NCI-H460 (cell line): Measurements from ENCODE around the gene ZNF670. TPM values are rescaled to one million over a fixed set of nuclear protein-coding genes. Genes with fewer than 3 reads are reported as not detected.
A peak's percentile ranks its signal among the peaks of the same experiment; 100 is the strongest.
"Not testable (repeated sequence)": the region's sequence is repeated elsewhere in the genome, so short reads cannot be mapped to it uniquely, and the experiment has no call there.

Source experiments
- DNase-seq: peaks from one replicate; pipeline ENCODE4 v3.0.0-alpha.2; 2016; ENCODE audit warnings: low read depth; ENCODE audit errors: extremely low read depth
- polyA plus RNA-seq: library from polyadenylated mRNA; depleted of rRNA; stranded (reverse); fragments of >200 nt; gene quantifications from 2 replicates; pipeline ENCODE4 v1.2.3, GENCODE V29; 2014; cell fraction: nucleus; rRNA removed
- total RNA-seq: library from RNA; depleted of rRNA; stranded (reverse); fragments of >200 nt; shearing (Covaris generic); gene quantifications from 2 replicates; pipeline ENCODE4 v1.2.3, GENCODE V29; 2014; rRNA removed

The ZNF670 gene
- 8.0 and 8.1 TPM in 2 replicates for total RNA-seq
- polyA plus RNA-seq = 3.2 and 5.1 TPM in 2 replicates

GRCh38 chr1:247078258-247079140 is at the start of gene ZNF670:
Gene ZNF670 (minus strand): TSS chr1:247078811. CDS start chr1:247078596, 215 bp downstream.
- peak; percentile 96 for DNase-seq

DNA sequence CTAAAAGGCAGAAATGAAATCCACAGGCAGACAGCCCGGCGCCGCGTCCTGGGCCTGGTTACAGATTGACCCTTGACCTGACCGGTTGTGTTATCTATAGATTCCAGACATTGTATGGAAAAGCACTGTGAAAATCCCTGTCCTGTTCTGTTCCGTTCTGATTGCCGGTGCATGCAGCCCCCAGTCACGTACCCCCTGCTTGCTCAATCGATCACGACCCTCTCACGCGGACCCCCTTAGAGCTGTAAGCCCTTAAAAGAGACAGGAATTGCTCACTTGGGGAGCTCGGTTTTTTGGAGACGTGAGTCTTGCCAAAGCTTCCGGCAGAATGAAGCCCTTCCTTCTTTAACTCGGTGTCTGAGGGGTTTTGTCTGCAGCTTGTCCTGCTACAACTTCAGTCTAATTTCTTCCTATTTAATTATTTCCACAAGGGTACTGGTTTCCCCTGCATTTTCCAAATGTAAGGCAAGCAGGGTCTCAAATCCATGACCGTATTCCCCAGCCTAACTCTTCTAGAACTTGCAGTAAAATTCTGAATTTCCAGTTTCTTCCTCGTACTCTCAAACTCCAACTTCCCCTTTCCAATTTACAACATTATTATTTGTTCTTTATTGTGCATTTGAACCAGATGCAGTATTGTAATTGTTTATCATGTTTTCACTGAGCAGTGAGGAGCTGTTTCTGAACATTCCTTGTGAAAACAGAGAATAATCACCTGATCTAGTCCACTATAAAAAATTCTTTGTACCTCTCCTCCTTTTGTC is 49.1 kb upstream of the ZNF670 start:
- not testable (repeated sequence) for DNase-seq

DNA sequence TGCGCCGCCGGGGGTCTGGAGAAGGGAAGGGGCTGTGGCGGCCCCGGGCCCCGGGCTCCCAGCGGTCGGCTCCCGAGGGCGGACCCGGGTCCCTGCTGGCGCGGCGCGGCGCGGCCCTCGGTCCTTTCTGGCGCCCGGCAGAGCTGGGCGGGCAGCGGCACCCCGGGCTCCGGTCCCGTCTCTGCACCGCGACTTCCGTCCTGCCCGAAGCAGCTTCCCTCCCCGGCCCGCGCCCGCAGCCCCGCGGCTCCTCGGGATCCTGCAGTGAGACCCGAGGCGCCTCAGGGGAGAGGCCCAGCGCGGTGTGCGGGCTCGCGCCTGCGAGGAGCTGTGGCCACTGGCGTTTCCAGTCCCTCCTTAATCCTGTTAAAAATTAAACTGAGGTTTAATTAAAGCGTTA is 48.0 kb upstream of the ZNF670 start:
- not testable (repeated sequence) for DNase-seq

- not testable (repeated sequence) for DNase-seq
Measured at GRCh38 chr1:247126166-247126565, 47.6 kb upstream of the ZNF670 start.

- no peak for DNase-seq
Measured at GRCh38 chr1:247121382-247121781, 42.8 kb upstream of the ZNF670 start.

DNA sequence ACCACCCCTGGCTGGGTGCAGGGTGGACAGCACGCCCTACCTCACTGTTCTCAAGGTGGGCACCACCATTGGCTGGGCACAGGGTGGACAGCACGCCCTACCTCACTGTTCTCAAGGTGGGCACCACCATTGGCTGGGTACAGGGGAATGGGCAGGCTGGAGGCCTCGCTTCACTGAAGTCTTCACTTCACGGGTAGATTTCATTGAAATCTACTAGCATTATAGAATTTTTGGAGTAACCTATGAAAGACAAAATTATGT is 41.7 kb upstream of the ZNF670 start:
- not testable (repeated sequence) for DNase-seq

DNA sequence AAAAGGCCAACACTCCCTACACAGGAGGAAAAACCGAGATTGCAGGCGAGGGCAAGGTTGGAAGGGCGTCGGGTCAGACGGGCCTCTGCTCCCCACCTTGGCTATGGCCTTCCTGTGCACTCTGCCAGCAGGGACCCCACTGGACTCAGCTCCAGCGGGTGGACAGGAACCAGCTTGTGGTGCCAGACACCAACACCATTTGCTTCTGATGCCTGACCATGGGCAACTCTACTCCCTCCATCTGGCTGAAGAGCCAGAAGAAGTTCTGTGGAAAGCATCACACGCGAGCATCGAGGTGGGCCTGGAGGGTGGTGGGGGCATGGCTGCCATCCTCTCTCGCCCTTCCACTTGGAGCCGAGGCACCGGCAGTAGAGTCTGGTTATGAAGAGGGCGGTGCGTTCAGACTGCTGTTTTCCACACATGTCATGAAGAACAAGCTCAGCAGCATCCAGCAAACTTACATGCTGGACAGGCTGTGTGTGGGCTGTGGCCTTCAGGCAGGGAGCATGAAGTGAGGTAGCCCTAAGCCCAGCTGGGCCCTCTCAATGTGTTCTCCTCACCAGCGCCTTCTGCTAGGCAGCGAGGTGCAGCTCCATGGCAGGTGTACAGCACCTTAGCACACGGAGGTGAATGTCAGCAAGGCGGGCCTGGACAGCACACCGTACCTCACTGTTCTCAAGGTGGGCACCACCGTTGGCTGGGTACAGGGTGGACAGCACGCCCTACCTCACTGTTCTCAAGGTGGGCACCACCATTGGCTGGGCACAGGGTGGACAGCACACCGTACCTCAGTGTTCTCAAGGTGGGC is 41.2 kb upstream of the ZNF670 start:
- DNase-seq = no peak

DNA sequence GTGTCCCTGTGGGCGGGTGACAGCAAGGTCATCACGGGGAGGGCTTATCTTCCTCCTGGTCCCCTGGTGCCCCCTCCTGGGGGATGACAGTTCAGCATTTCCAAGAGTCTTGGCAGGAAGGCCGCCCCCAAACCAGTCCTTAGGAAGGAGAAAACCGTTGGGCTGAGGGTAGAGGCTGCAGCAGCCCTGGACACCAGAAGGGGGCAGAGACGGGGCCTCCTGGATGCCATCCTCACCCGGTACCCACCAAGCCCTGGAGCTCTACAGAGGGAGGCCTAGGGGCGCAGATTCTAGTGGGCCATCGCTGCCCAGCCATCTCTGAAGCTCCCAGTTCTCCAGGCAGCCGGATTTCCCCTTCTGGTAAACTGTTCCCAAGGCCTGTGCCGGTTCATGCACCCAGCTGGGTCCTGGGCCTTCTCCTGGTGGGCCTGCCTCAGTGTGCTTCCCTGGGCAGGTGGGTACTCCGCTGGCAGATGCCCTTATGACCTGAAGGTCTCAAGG is 40.4 kb upstream of the ZNF670 start:
- DNase-seq = peak; percentile 45

DNA sequence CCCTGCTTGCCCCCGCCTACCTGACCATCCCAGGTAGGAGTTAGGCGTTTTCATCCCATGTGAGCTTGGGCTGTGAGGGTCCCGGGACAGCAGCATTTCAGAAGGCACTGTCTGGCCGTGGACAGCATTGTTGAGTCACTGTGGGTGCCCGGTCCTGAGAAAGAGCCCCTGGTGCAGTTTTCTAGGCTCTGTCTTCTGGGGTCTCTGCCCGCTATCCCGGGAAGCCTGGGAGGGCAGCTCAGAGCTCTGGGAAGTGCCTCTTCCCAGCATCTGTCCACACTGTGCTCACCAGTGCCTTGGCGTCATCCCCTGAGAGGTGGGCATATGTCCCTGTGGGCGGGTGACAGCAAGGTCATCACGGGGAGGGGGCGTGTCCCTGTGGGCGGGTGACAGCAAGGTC is 36.9 kb upstream of the ZNF670 start:
- DNase-seq = no peak

- no peak for DNase-seq
Measured at GRCh38 chr1:247115141-247115510, 36.5 kb upstream of the ZNF670 start.

- DNase-seq = no peak
Measured at GRCh38 chr1:247114351-247115140, 35.9 kb upstream of the ZNF670 start.

DNA sequence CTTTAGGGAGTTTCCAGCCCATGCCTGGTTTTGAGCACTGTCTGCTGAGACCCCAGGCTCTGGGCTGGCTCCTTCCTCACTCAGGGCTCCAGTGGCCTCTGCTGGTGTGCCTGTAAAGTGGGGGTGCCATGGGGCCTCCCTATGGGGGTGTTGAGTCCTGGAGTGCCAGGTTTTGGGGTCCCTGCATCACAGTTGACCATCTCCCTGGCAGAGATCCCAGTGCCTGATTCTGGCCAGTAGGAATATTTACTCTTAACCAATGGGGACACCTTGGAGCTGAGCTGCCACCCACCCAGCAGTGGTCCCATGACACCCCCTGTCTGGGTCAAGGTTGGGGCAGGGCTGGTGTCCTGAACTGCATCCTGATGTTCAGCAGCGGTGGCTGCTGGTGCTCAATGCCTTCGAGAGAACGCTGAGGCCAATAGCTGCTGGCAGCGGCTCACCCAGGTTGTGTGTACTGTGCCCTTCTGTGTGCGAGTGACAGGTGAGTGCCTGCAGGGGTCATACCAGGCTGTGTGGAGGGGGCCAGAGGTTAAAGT is 35.2 kb upstream of the ZNF670 start:
- no peak for DNase-seq

GRCh38 chr1:247113094-247113497 is 34.5 kb upstream of the ZNF670 start:
- no peak for DNase-seq

GRCh38 chr1:247112479-247112781 is 33.8 kb upstream of the ZNF670 start:
- no peak for DNase-seq

- DNase-seq = peak; percentile 35
Measured at GRCh38 chr1:247111700-247112478, 33.3 kb upstream of the ZNF670 start.

GRCh38 chr1:247111259-247111699 is 32.7 kb upstream of the ZNF670 start:
- no peak for DNase-seq

GRCh38 chr1:247110627-247111258 is 32.1 kb upstream of the ZNF670 start:
- no peak for DNase-seq

- no peak for DNase-seq
Measured at GRCh38 chr1:247107694-247108093, 29.1 kb upstream of the ZNF670 start.

- no peak for DNase-seq
Measured at GRCh38 chr1:247105966-247106365, 27.4 kb upstream of the ZNF670 start.
